Ovary (tissue), 3 donors: ENCODE measurements around the gene KIF6.

Experiments used
- CTCF ChIP-seq, 3 donors: fragments of 450-650 bp in 2 of 3; fragments of 200-600 bp in 1 of 3; IDR thresholded peaks; one replicate each; pipeline versions ENCODE4 v1.5.1 to v1.8.0; 2016 to 2022; ENCODE audit warnings: antibody characterized with exemption in 3 of 3, mild to moderate bottlenecking in 1 of 3
- POLR2A ChIP-seq: fragments of 450-650 bp; IDR thresholded peaks from one replicate; pipeline ENCODE4 v1.6.1; 2017; ENCODE audit warnings: antibody characterized with exemption, mild to moderate bottlenecking, moderate library complexity
- donor health status: DM: no; HTN: no; CAD: no.

- TF ChIP-seq POLR2A (no peak), CTCF (IDR thresholded peaks at IDR 0.05) (no peak)
Measured at GRCh38 chr6:39599973-39600372, 125.2 kb downstream of the KIF6 start.
